ENCODE measurements around the gene NINJ2.

NINJ2 gene

DNA sequence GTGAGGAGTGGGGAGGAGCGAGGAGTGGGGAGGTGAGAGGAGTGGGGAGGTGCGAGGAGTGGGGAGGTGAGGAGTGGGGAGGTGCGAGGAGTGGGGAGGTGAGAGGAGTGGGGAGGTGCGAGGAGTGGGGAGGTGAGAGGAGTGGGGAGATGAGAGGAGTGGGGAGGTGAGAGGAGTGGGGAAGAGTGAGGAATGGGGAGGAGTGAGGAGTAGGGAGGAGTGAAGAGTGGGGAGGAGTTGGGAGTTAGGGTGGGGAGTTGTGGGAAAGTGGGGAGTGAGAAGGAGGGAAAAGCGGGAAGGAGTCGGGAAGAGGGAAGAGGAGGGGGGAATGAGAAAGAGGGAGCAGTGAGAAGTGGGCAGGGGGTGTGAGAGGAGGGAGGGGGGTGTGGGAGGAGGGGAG lies 117.4 kb downstream of the NINJ2 start:
- TF ChIP-seq, protein P1, sequence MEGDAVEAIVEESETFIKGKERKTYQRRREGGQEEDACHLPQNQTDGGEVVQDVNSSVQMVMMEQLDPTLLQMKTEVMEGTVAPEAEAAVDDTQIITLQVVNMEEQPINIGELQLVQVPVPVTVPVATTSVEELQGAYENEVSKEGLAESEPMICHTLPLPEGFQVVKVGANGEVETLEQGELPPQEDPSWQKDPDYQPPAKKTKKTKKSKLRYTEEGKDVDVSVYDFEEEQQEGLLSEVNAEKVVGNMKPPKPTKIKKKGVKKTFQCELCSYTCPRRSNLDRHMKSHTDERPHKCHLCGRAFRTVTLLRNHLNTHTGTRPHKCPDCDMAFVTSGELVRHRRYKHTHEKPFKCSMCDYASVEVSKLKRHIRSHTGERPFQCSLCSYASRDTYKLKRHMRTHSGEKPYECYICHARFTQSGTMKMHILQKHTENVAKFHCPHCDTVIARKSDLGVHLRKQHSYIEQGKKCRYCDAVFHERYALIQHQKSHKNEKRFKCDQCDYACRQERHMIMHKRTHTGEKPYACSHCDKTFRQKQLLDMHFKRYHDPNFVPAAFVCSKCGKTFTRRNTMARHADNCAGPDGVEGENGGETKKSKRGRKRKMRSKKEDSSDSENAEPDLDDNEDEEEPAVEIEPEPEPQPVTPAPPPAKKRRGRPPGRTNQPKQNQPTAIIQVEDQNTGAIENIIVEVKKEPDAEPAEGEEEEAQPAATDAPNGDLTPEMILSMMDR (IDR thresholded peaks at IDR 0.05; ENCODE audit: insufficient read depth, low read length, poor library complexity, severe bottlenecking) = no peak
- Histone ChIP-seq H3K4me3 (replicated peaks; ENCODE audit: low read depth, low read length) (no peak overlapping the region), H3K36me3 (ENCODE audit: control insufficient read depth, insufficient read depth, low read length) (no peaks in the 10 kb centered on the region), H3K27me3 (replicated peaks; ENCODE audit: control insufficient read depth, insufficient read depth, low read length) (0 out of 2 replicates have a peak, but pooled peaks cover 2% of the 10 kb centered on the region)
- DNase-seq (ENCODE audit: extremely low read depth, insufficient read length) = no peak

DNA sequence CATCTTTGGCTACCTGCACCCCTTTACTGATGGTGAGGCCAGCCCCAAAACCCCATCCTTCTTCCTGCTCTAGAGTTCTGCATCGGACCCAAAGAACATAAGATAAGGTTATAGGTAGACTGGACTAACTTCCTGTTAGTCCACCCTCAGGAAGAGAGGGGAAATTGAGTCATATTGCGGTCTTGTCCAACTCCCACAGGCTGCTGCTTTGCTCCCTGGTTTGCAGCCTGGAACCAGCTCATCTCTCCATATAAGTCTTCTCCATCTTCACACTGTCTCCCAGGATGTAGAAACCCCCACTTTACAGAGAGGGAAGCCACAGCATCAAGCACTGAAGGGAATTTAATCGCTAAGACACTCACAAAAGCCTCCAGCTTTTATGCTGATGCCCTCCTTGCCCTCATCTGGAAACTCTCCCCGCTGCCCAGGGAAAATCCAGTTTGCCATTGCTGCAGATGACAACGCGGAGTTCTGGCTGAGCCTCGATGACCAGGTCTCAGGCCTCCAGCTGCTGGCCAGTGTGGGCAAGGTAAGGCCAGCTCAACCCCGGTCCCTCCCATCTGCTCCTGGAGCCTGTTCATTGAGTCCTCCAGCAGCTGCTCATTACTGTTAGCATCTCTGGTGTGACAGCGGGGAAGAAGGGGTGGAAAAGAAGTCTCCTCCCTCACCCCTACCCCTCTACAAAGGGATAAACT lies 118.2 kb downstream of the NINJ2 start:
- TF ChIP-seq, protein P1 (IDR thresholded peaks at IDR 0.05; ENCODE audit: insufficient read depth, low read length, poor library complexity, severe bottlenecking) = no peak
- Histone ChIP-seq H3K27me3 (replicated peaks; ENCODE audit: control insufficient read depth, insufficient read depth, low read length) (0 out of 2 replicates have a peak, but pooled peaks cover 2% of the 10 kb centered on the region), H3K4me3 (replicated peaks; ENCODE audit: low read depth, low read length) (no peak overlapping the region), H3K36me3 (ENCODE audit: control insufficient read depth, insufficient read depth, low read length) (no peaks in the 10 kb centered on the region)
- DNase-seq (ENCODE audit: extremely low read depth, insufficient read length) = no peak

DNA sequence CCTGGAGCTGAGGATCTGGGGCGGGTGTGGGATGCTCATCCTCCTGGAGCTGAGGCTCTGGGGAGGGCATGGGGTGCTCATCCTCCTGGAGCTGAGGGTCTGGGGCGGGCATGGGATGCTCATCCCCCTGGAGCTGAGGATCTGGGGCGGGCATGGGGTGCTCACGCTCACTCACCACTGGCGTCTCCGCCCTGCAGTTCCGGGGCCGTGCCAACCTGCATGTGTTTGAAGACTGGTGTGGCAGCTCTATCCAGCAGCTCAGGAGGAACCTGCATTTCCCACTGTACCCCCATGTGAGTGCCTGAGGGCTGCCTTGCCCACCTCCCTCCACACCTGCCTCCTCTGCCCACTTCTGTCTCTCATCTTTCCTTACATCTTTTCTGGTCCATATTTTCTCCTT lies 119.1 kb downstream of the NINJ2 start:
- TF ChIP-seq, protein P1 (IDR thresholded peaks at IDR 0.05; ENCODE audit: insufficient read depth, low read length, poor library complexity, severe bottlenecking) = no peak
- no peak for DNase-seq (ENCODE audit: extremely low read depth, insufficient read length)
- no peak overlapping the region for H3K4me3 ChIP-seq (replicated peaks; ENCODE audit: low read depth, low read length)
- no peaks in the 10 kb centered on the region for H3K36me3 ChIP-seq (ENCODE audit: control insufficient read depth, insufficient read depth, low read length)
- 0 out of 2 replicates have a peak, but pooled peaks cover 2% of the 10 kb centered on the region for H3K27me3 ChIP-seq (replicated peaks; ENCODE audit: control insufficient read depth, insufficient read depth, low read length)

DNA sequence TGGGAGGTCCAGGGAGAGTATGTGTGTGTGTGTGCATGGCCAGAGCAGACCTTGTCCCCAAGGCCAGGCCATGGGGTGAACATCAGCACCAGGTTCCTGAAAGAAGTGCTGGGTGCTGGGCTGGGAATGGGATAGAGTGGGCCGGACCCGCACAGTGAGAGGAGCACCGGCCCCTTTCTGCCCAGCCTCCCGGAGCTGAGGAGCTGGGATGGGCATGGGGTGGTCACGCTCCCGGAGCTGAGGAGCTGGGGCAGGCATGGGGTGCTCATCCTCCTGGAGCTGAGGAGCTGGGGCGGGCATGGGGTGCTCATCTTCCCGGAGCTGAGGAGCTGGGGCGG lies 120.2 kb downstream of the NINJ2 start:
- no peak for DNase-seq (ENCODE audit: extremely low read depth, insufficient read length)
- H3K27me3 ChIP-seq (replicated peaks; ENCODE audit: control insufficient read depth, insufficient read depth, low read length) = peaks cover 2% of the 10 kb centered on the region; the same call in 1 of the 2 replicates
- H3K4me3 ChIP-seq (replicated peaks; ENCODE audit: low read depth, low read length) = no peak overlapping the region

DNA sequence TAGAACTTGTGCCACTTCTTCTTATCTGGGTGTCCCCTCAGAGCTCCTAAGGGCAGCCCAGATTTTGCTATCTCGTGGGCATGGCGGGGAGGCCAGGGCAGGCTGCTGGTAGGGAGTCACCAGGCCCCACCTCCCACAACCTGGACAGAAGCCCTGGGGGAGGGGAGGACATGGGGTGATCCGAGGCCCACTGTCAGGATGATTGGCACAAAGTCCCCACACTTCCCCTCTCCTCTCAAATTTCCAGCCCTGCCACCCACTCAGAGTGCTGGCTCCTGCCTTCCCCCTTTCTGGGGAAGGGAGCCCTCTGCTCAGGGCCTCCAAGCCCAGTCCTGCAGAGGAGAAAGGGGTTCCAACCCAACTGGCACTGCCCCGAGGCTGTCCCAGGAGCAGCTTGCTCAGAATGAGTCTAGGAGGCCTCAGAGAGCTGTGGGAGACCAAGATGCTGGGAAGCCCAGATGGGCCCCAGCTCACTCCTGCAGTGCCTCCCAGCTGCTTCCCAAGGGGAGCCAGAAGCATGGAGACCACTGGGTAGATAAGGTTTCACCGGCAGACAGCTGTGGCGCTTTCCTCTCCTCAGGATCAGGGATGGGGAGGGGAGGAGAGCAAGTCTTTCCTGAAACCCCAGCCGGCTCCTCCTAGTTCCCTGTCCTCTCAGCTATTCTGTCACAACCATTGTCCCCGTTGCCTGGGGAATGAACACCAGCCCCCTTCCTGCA lies 120.7 kb downstream of the NINJ2 start:
- TF ChIP-seq, protein P1 (IDR thresholded peaks at IDR 0.05; ENCODE audit: insufficient read depth, low read length, poor library complexity, severe bottlenecking) = no peak
- no peaks in the 10 kb centered on the region for H3K36me3 ChIP-seq (ENCODE audit: control insufficient read depth, insufficient read depth, low read length)
- H3K4me3 ChIP-seq (replicated peaks; ENCODE audit: low read depth, low read length) = no peak overlapping the region
- DNase-seq (ENCODE audit: extremely low read depth, insufficient read length) = no peak
- H3K27me3 ChIP-seq (replicated peaks; ENCODE audit: control insufficient read depth, insufficient read depth, low read length) = peaks cover 2% of the 10 kb centered on the region; the same call in 1 of the 2 replicates

More for the DNA sequence above, 120.2 kb downstream of the NINJ2 start:
- H3K36me3 ChIP-seq (ENCODE audit: control insufficient read depth, insufficient read depth, low read length) = no peaks in the 10 kb centered on the region
- TF ChIP-seq, protein P1 (IDR thresholded peaks at IDR 0.05; ENCODE audit: insufficient read depth, low read length, poor library complexity, severe bottlenecking) = no peak
